GM23338 (cell line): ENCODE results near the gene TM2D1. TPM values are rescaled to one million over a fixed set of nuclear protein-coding genes. Genes with fewer than 3 reads are reported as not detected.
"Not testable (repeated sequence)": the region's sequence is repeated elsewhere in the genome, so short reads cannot be mapped to it uniquely, and the experiment has no call there.

Source experiments
- ATAC-seq: fragments of 200-7000 bp; cut with Tn5 transposase; 3 replicates; pipeline ENCODE4 v1.9.1; 2020
- DNase-seq: peaks from one replicate; pipeline ENCODE4 v3.0.0-alpha.2; 2015; ENCODE audit warnings: low spot score
- H2AFZ ChIP-seq: fragments of 200-600 bp; sonication (generic); 2 replicates; pipeline ENCODE4 v1.8.0; 2016; ENCODE audit warnings: antibody characterized with exemption, mild to moderate bottlenecking, moderate library complexity
- H3F3A ChIP-seq: fragments of 200-600 bp; sonication (generic); replicated peaks from 2 replicates; pipeline ENCODE4 v1.8.0; 2017; ENCODE audit warnings: antibody characterized with exemption, mixed run types, low read depth
- H3K27ac ChIP-seq: fragments of 200-600 bp; sonication (generic); 2 replicates; pipeline ENCODE4 v1.6.1; 2016; ENCODE audit warnings: low read depth
- H3K27me3 ChIP-seq: fragments of 200-600 bp; sonication (generic); 2 replicates; pipeline ENCODE4 v1.8.0; 2016; ENCODE audit warnings: mild to moderate bottlenecking, mixed run types, moderate library complexity; ENCODE audit not compliant: insufficient read depth
- H3K36me3 ChIP-seq: fragments of 200-600 bp; sonication (generic); 2 replicates; pipeline ENCODE4 v1.8.0; 2016; ENCODE audit warnings: mild to moderate bottlenecking; ENCODE audit not compliant: insufficient read depth
- H3K4me1 ChIP-seq: fragments of 200-600 bp; sonication (generic); 2 replicates; pipeline ENCODE4 v1.8.0; 2016; ENCODE audit warnings: mild to moderate bottlenecking, moderate library complexity; ENCODE audit not compliant: insufficient read depth
- H3K4me2 ChIP-seq: fragments of 200-600 bp; sonication (generic); 2 replicates; pipeline ENCODE4 v1.7.1; 2017; ENCODE audit warnings: mixed run types
- H3K4me3 ChIP-seq: fragments of 200-600 bp; sonication (generic); 2 replicates; pipeline ENCODE4 v1.6.1; 2016; ENCODE audit warnings: mixed run types
- H3K79me2 ChIP-seq: fragments of 200-600 bp; sonication (generic); replicated peaks from 2 replicates; pipeline ENCODE4 v1.8.0; 2017; ENCODE audit warnings: mild to moderate bottlenecking; ENCODE audit not compliant: insufficient read depth
- H3K9me2 ChIP-seq: fragments of 200-600 bp; sonication (generic); 2 replicates; pipeline ENCODE4 v1.8.0; 2017; ENCODE audit not compliant: insufficient read depth
- H4K20me1 ChIP-seq: fragments of 200-600 bp; sonication (generic); replicated peaks from 2 replicates; pipeline ENCODE4 v1.8.0; 2017; ENCODE audit warnings: mild to moderate bottlenecking; ENCODE audit not compliant: insufficient read depth
- H3K27ac Mint-ChIP-seq: 2 replicates; pipeline ENCODE4 v1.8.0; 2020; ENCODE audit warnings: inconsistent platforms, mild to moderate bottlenecking, moderate library complexity, mixed read lengths
- H3K27me3 Mint-ChIP-seq: 3 replicates; pipeline ENCODE4 v1.8.0; 2022; ENCODE audit warnings: low read depth, mild to moderate bottlenecking, moderate library complexity, mixed read lengths, inconsistent platforms; ENCODE audit not compliant: insufficient read depth, poor library complexity
- H3K36me3 Mint-ChIP-seq: 3 replicates; pipeline ENCODE4 v1.8.0; 2021; ENCODE audit warnings: low read depth, mild to moderate bottlenecking, inconsistent platforms, moderate library complexity, mixed read lengths
- H3K4me1 Mint-ChIP-seq: 3 replicates; pipeline ENCODE4 v1.8.0; 2020; ENCODE audit warnings: mild to moderate bottlenecking, inconsistent platforms, mixed read lengths
- H3K4me3 Mint-ChIP-seq: 3 replicates; pipeline ENCODE4 v1.8.0; 2021; ENCODE audit warnings: moderate library complexity, mild to moderate bottlenecking, inconsistent platforms, mixed read lengths
- H3K9me3 Mint-ChIP-seq: 3 replicates; pipeline ENCODE4 v1.8.0; 2020; ENCODE audit warnings: moderate library complexity, mild to moderate bottlenecking, inconsistent platforms, mixed read lengths
- EZH2 ChIP-seq: fragments of 200-600 bp; sonication (generic); IDR thresholded peaks from one replicate; pipeline ENCODE4 v1.8.0; 2017; ENCODE audit warnings: antibody characterized with exemption, mild to moderate bottlenecking, low read depth; ENCODE audit not compliant: unreplicated experiment
- EZH2phosphoT487 ChIP-seq: fragments of 200-600 bp; sonication (generic); IDR thresholded peaks from one replicate; pipeline ENCODE4 v1.8.1; 2018; ENCODE audit warnings: antibody characterized with exemption; ENCODE audit not compliant: unreplicated experiment
- JUNB ChIP-seq: IDR thresholded peaks from one replicate; pipeline ENCODE4 v1.6.1; 2016; ENCODE audit warnings: antibody characterized with exemption; ENCODE audit not compliant: unreplicated experiment
- REST ChIP-seq: IDR thresholded peaks from one replicate; pipeline ENCODE4 v1.6.1; 2018; ENCODE audit warnings: antibody characterized with exemption; ENCODE audit not compliant: unreplicated experiment
- STAT1 ChIP-seq: IDR thresholded peaks from one replicate; pipeline ENCODE4 v1.6.1; 2016; ENCODE audit warnings: antibody characterized with exemption; ENCODE audit not compliant: unreplicated experiment
- ZNF114 ChIP-seq: fragments of 250-450 bp; sonication (Bioruptor Pico); IDR thresholded peaks from 2 replicates; pipeline ENCODE4 v1.5.0; 2020; ENCODE audit warnings: mild to moderate bottlenecking, moderate library complexity
- ZNF462 ChIP-seq: fragments of 250-450 bp; sonication (Bioruptor Pico); IDR thresholded peaks from 2 replicates; pipeline ENCODE4 v1.5.0; 2020; ENCODE audit warnings: mild to moderate bottlenecking, moderate library complexity
- polyA plus RNA-seq: library from polyadenylated mRNA; unstranded; fragments of >200 nt; fragmentation: Nextera tagmentation; extraction: Ambion mirVana; gene quantifications from 2 replicates; pipeline ENCODE4 v1.2.1, GENCODE V29; 2016
- total RNA-seq: library from RNA; depleted of rRNA; stranded (reverse); fragments of >200 nt; shearing (Covaris generic); gene quantifications from 2 replicates; pipeline ENCODE4 v1.2.3, GENCODE V29; 2014
- TF ChIP-seq, protein P1 (sequence below): IDR thresholded peaks from 2 replicates; pipeline ENCODE4 v1.6.1; 2016; ENCODE audit warnings: antibody characterized with exemption

TM2D1 gene
- total and polyA plus RNA-seq, 2 experiments from 2014 or later: 46.7 to 47.5 TPM

- not testable (repeated sequence) for H3K27me3 ChIP-seq, H4K20me1 ChIP-seq, H3K4me3 Mint-ChIP-seq, H3K4me1 Mint-ChIP-seq, H3K4me2 ChIP-seq, H3K9me3 Mint-ChIP-seq, H3F3A ChIP-seq, H3K27me3 Mint-ChIP-seq, H2AFZ ChIP-seq, H3K27ac ChIP-seq, DNase-seq, H3K4me1 ChIP-seq, ATAC-seq, H3K36me3 ChIP-seq, H3K27ac Mint-ChIP-seq, H3K36me3 Mint-ChIP-seq, H3K4me3 ChIP-seq, H3K9me2 ChIP-seq
- H3K79me2 ChIP-seq: peaks cover 63% of the 10 kb centered on the region
Measured at GRCh38 chr1:61718996-61719663, 5.8 kb downstream of the TM2D1 start.

GRCh38 chr1:61711969-61712368, 13.0 kb downstream of the TM2D1 start:
- Histone ChIP-seq H3K4me1 (no peaks in the 10 kb centered on the region), H2AFZ (no peak overlapping the region), H3K27ac (no peak overlapping the region), H3K79me2 (peaks cover 19% of the 10 kb centered on the region; the same call in 1 of the 2 replicates), H3K4me3 (no peak overlapping the region), H3K36me3 (peaks cover 2% of the 10 kb centered on the region; the same call in 1 of the 2 replicates), H4K20me1 (peaks cover 5% of the 10 kb centered on the region; the same call in 1 of the 2 replicates), H3F3A (no peaks in the 10 kb centered on the region), H3K4me2 (no peak overlapping the region), H3K27me3 (no peaks in the 10 kb centered on the region), H3K9me2 (no peaks in the 10 kb centered on the region)
- peaks cover 8% of the 10 kb centered on the region; the same call in 2 of the 3 replicates for H3K36me3 Mint-ChIP-seq
- H3K4me3 Mint-ChIP-seq: no peak overlapping the region
- H3K27ac Mint-ChIP-seq: no peak overlapping the region
- ATAC-seq (no peak), DNase-seq (no peak)
- H3K9me3 Mint-ChIP-seq: no peaks in the 10 kb centered on the region
- H3K4me1 Mint-ChIP-seq: no peaks in the 10 kb centered on the region
- TF ChIP-seq REST (no peak), ZNF114 (CRISPR knock-in tag) (no peak), JUNB (no peak), EZH2phosphoT487 (no peak), ZNF462 (CRISPR knock-in tag) (no peak), EZH2 (no peak), STAT1 (no peak)
- TF ChIP-seq, protein P1, sequence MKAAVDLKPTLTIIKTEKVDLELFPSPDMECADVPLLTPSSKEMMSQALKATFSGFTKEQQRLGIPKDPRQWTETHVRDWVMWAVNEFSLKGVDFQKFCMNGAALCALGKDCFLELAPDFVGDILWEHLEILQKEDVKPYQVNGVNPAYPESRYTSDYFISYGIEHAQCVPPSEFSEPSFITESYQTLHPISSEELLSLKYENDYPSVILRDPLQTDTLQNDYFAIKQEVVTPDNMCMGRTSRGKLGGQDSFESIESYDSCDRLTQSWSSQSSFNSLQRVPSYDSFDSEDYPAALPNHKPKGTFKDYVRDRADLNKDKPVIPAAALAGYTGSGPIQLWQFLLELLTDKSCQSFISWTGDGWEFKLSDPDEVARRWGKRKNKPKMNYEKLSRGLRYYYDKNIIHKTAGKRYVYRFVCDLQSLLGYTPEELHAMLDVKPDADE: no peak
- H3K27me3 Mint-ChIP-seq: no peaks in the 10 kb centered on the region
